ENCODE data around the gene MACROH2A1. TPM values are rescaled to one million over a fixed set of nuclear protein-coding genes. Genes with fewer than 3 reads are reported as not detected.

Gene MACROH2A1
- total RNA-seq, 2 donors from 2014 or later, result 189 to 191 TPM

DNA sequence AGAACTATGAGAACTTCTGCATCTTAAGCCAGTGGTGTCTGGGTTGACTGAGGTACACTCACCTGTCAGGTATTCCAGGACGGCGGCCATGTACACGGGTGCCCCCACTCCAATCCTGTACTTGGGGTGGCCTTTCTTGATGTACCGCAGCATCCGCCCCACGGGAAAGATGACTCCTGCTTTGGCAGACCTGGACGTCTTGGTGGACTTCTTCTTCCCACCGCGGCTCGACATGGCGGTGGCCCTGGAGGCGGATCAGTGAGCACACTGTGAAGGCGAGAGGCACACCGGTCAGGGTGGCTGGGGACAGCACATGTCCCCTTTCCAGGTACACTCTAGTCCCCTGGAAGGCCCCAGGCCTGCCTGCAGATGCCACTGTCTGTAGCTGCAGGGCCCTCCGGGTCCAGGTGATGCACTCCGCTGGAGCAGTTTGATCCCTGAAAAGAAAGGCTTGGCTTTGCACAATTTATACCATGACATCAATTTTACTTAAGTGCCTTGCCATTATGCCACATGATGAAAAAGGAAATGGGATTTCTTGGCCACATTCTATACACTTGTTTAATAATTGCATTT is 10.1 kb downstream of the MACROH2A1 start:
- WGBS, result 92% methylated on average over 16 of the region's 16 CpGs
- Histone ChIP-seq H3K9me3 (no peaks in the 10 kb centered on the region), H3K36me3 (peaks cover 0 to 4% of the 10 kb centered on the region in 2 donors), H3K4me1 (replicated peaks) (peaks cover 3% of the 10 kb centered on the region), H3K27me3 (replicated peaks; ENCODE audit: insufficient read depth) (no peaks in the 10 kb centered on the region), H3K4me3 (no peak overlapping the region), H3K27ac (no peak overlapping the region)
- intact Hi-C loops (cut with DNase I), result no loop called here
- TF ChIP-seq, protein P1, sequence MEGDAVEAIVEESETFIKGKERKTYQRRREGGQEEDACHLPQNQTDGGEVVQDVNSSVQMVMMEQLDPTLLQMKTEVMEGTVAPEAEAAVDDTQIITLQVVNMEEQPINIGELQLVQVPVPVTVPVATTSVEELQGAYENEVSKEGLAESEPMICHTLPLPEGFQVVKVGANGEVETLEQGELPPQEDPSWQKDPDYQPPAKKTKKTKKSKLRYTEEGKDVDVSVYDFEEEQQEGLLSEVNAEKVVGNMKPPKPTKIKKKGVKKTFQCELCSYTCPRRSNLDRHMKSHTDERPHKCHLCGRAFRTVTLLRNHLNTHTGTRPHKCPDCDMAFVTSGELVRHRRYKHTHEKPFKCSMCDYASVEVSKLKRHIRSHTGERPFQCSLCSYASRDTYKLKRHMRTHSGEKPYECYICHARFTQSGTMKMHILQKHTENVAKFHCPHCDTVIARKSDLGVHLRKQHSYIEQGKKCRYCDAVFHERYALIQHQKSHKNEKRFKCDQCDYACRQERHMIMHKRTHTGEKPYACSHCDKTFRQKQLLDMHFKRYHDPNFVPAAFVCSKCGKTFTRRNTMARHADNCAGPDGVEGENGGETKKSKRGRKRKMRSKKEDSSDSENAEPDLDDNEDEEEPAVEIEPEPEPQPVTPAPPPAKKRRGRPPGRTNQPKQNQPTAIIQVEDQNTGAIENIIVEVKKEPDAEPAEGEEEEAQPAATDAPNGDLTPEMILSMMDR (IDR thresholded peaks at IDR 0.05), result no peak
- TF ChIP-seq POLR2A (IDR thresholded peaks at IDR 0.05) (no peak), POLR2AphosphoS5 (IDR thresholded peaks at IDR 0.05) (no peak)
- DNase-seq (ENCODE audit: low spot score), result no peak

DNA sequence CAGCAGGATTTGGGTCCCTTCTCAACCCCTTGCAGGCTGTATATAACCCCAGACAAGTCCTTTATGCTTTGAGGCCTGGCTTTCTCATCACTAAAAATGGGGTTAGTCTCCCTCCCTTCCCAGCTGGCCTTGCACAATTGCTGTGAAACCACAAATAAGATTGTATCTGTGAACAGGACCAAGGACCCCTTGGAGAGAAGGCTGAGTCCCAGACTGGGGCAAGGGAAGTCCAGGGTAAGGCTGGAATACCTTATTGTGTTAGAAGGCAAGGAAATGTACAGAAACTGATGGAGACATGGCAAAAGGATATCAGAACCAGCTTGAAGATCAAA is 11.4 kb downstream of the MACROH2A1 start:
- Histone ChIP-seq H3K4me1 (replicated peaks) (peaks cover 3% of the 10 kb centered on the region), H3K36me3 (peaks cover 0 to 4% of the 10 kb centered on the region in 2 donors), H3K27ac (no peak overlapping the region), H3K4me3 (no peak overlapping the region), H3K27me3 (replicated peaks; ENCODE audit: insufficient read depth) (no peaks in the 10 kb centered on the region), H3K9me3 (no peaks in the 10 kb centered on the region)
- no peak for DNase-seq (ENCODE audit: low spot score)
- TF ChIP-seq POLR2AphosphoS5 (IDR thresholded peaks at IDR 0.05), result no peak
- TF ChIP-seq, protein P1 (IDR thresholded peaks at IDR 0.05), result no peak
- TF ChIP-seq POLR2A (IDR thresholded peaks at IDR 0.05), result no peak
- intact Hi-C loops (cut with DNase I), result no loop called here

DNA sequence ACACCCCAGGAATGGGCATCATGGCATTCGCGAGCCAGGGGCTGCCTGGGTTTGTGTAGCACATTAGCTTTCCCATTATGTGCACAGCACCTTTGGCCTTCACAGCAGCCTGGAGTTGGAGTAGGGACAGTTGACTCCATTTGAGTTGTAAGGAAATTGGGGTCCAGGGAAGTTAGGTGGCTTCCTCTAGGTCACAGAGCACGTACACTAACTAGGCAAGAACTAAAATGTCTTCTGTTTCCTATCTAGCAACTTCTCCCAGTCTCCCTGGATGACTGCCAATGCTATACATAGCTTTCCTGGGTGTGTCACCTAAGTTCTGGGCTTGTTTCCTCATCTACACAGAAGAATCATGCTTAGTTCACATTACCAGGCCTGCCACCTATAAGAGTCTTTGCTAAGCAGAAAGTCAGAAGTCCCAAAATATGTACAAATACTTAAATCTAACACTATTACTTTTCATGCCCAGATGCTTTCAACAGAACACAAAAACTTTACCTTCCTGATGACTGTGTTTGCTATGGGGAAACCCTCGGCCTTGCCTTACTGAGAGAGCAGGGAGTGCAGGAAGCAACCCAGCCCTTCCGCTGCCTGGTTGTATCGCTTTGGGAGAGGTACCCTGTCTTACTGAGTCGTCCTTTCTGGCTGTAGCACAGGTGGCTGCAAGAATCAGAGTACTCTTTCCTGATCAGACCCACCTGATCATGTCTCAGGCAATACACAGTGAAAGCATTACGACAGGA is 12.0 kb downstream of the MACROH2A1 start:
- Histone ChIP-seq H3K27me3 (replicated peaks; ENCODE audit: insufficient read depth) (no peaks in the 10 kb centered on the region), H3K4me1 (replicated peaks) (peaks cover 3% of the 10 kb centered on the region), H3K4me3 (no peak overlapping the region), H3K36me3 (peaks cover 0 to 4% of the 10 kb centered on the region in 2 donors), H3K27ac (no peak overlapping the region), H3K9me3 (no peaks in the 10 kb centered on the region)
- WGBS, result 86% methylated on average over 8 of the region's 8 CpGs
- TF ChIP-seq, protein P1 (IDR thresholded peaks at IDR 0.05), result no peak
- TF ChIP-seq POLR2AphosphoS5 (IDR thresholded peaks at IDR 0.05), result no peak
- no peak for TF ChIP-seq POLR2A (IDR thresholded peaks at IDR 0.05)
- no peak for DNase-seq (ENCODE audit: low spot score)
- intact Hi-C loops (cut with DNase I), result no loop called here

DNA sequence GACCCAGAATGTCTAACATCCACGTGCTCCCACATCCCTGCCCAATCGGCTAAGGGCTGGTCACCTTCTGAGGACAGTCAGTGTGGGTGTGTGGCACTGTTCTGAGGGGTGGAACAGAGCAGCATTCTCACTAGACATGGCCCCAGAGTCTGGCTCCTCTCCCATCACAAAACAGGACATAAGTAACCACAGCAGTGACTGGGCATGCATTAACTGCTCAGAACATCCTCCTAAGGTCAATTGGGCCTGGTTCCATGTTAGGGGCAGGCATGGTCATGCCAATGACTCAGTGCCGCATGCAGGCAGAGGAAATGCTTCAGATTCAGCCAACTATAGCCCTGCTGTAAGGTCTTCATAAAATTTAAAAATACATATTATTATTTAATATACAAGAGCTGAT is 12.9 kb downstream of the MACROH2A1 start:
- 83% methylated on average over 3 of the region's 3 CpGs for WGBS
- no peak for DNase-seq (ENCODE audit: low spot score)
- H3K4me3 ChIP-seq, result no peak overlapping the region
- intact Hi-C loops (cut with DNase I), result no loop called here
- H3K27me3 ChIP-seq (replicated peaks; ENCODE audit: insufficient read depth), result no peaks in the 10 kb centered on the region
- H3K9me3 ChIP-seq, result no peaks in the 10 kb centered on the region
- no peak overlapping the region for H3K27ac ChIP-seq
- H3K36me3 ChIP-seq, result peaks cover 0 to 4% of the 10 kb centered on the region in 2 donors
- TF ChIP-seq, protein P1 (IDR thresholded peaks at IDR 0.05), result no peak
- TF ChIP-seq POLR2A (IDR thresholded peaks at IDR 0.05) (no peak), POLR2AphosphoS5 (IDR thresholded peaks at IDR 0.05) (no peak)
- peaks cover 3% of the 10 kb centered on the region for H3K4me1 ChIP-seq (replicated peaks)

DNA sequence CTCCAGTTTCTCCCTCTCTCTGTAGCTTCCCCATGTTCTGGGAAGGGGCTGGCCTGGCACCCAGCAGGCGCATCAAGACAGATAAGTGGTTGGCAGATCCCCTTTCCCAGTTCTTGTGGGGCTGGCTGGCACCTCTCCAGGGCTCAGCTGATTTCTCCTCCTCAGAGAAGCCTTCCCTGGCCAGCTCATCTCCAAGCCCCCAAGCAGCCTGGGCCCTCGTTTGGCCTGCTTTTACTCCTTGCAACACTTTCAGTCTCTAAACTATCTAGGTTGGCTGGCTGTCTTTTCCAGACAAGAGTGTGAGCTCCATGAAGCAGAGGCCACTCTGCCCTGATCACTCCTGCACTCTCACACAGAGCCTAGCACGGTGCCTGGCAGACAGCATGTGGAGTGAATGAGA is 13.5 kb downstream of the MACROH2A1 start:
- no peak for TF ChIP-seq POLR2A (IDR thresholded peaks at IDR 0.05)
- TF ChIP-seq, protein P1 (IDR thresholded peaks at IDR 0.05), result no peak
- no peak for TF ChIP-seq POLR2AphosphoS5 (IDR thresholded peaks at IDR 0.05)

More for the DNA sequence above, 13.5 kb downstream of the MACROH2A1 start:
- H3K27ac ChIP-seq, result no peak overlapping the region
- intact Hi-C loops (cut with DNase I), result no loop called here
- DNase-seq (ENCODE audit: low spot score), result no peak
- peaks cover 3% of the 10 kb centered on the region for H3K4me1 ChIP-seq (replicated peaks)
- H3K9me3 ChIP-seq, result no peaks in the 10 kb centered on the region
- no peak overlapping the region for H3K4me3 ChIP-seq
- WGBS, result 83% methylated on average over 3 of the region's 3 CpGs
- no peaks in the 10 kb centered on the region for H3K27me3 ChIP-seq (replicated peaks; ENCODE audit: insufficient read depth)
- peaks cover 0 to 4% of the 10 kb centered on the region in 2 donors for H3K36me3 ChIP-seq
